MM.1S (cell line): ENCODE results near the gene MCM9.

ENCODE experiments used
- EZH2 ChIP-seq: fragments of 300-600 bp; sonication (generic); optimal IDR thresholded peaks from 2 replicates; pipeline ENCODE3; 2017; ENCODE audit warnings: low read depth, mild to moderate bottlenecking, antibody characterized with exemption, low read length, mixed read lengths
- TF ChIP-seq, protein P1 (sequence below): fragments of 300-600 bp; sonication (generic); IDR thresholded peaks from 2 replicates; pipeline ENCODE4 v1.5.1; 2016; ENCODE audit warnings: antibody characterized with exemption, low read length, mixed read lengths

DNA sequence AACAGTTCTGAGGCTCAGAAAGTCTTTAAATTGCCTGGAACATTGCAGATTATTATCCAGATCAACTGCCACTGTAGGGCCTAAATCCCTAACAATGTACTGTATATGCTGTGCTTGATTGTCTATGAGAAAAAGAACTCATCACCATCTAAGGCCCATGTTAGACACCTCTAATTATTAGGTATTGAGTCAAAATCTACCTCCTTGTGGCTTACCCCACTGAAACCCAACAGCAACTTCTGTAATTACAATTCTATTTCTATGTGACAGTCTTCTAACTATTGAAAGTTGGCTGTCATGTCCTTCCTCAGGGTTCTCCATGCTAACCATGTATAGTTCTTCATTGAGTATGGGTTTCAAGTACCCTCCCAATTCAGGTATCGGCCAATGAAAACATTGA, 13.9 kb downstream of the MCM9 start:
- TF ChIP-seq, protein P1, sequence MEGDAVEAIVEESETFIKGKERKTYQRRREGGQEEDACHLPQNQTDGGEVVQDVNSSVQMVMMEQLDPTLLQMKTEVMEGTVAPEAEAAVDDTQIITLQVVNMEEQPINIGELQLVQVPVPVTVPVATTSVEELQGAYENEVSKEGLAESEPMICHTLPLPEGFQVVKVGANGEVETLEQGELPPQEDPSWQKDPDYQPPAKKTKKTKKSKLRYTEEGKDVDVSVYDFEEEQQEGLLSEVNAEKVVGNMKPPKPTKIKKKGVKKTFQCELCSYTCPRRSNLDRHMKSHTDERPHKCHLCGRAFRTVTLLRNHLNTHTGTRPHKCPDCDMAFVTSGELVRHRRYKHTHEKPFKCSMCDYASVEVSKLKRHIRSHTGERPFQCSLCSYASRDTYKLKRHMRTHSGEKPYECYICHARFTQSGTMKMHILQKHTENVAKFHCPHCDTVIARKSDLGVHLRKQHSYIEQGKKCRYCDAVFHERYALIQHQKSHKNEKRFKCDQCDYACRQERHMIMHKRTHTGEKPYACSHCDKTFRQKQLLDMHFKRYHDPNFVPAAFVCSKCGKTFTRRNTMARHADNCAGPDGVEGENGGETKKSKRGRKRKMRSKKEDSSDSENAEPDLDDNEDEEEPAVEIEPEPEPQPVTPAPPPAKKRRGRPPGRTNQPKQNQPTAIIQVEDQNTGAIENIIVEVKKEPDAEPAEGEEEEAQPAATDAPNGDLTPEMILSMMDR = no peak
- no peak for TF ChIP-seq EZH2
